Stimulated activated CD4-positive, alpha-beta T cell treated with anti-CD3 and anti-CD28 coated beads, Interleukin-1b, Interleukin-23, amount 100 ng/mL, for 4 hours (primary cell): ENCODE measurements around the gene GRIK4.

ENCODE experiments used
- DNase-seq, 2 donors: peaks; one replicate each; pipeline ENCODE4 v3.0.0-alpha.2; 2020; ENCODE audit warnings: low read depth in 2 of 2

The GRIK4 gene

GRCh38 chr11:120837696-120838095 is 326.1 kb downstream of the GRIK4 start:
- DNase-seq = no peak

DNA sequence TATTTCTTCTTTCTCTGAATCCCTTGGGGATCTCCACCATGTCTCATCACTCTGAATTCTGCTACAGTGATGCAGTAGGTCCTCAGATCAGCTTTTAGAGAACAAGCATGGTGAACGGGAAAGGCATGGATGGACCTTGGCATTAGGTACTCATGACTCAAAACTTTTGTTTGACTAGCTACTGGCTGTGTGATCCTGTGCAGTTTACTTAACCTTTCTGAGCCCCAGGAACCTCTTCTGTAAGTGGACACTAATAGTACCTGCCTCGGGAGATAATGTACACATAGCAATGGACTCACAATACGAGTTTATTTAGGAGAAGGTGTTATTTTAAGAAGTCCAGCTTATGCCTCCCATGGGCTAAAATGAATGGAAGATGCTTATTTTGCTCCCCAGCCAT is 327.7 kb downstream of the GRIK4 start:
- no peak for DNase-seq

- no peak for DNase-seq
Observed at GRCh38 chr11:120839846-120840402, 328.4 kb downstream of the GRIK4 start.

- no peak for DNase-seq
Observed at GRCh38 chr11:120840661-120841060, 329.1 kb downstream of the GRIK4 start.

DNA sequence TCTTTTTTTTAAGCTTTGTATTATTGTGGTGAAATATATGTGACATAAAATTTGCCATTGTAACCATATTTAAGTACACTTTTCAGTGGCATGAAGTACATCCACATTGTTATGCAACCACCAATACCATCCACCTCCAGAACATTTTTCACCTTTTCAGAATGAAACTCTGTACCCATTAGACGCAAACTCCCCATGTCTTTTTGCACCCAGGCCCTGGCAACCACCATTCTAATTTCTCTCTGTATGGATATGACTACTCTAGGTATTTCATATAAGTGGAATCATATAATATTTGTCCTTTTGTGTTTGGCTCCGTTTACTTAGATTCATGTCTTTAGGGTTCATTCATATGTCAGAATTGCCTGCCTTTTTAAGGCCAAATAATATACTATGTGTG is 329.5 kb downstream of the GRIK4 start:
- DNase-seq = no peak

DNA sequence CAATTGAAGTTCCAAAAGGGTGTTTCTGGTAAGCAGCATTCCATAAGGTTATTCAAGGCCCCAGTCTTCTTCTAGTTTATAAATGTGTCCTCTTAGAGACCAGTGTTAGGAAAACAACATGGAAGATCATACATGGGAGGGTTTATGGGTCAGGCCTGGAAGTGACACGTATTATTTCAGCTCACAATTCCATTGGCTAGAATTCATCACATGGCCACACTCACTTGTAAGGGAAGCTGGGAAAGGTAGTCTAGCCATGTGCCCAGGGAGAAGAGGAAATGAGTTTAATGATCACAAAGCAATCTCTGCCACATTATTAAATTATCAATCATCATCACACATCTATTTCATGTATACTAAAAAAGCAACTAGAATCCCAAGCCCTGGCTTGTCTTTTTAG is 330.6 kb downstream of the GRIK4 start:
- no peak for DNase-seq

GRCh38 chr11:120853435-120853834 is 341.9 kb downstream of the GRIK4 start:
- DNase-seq = no peak

DNA sequence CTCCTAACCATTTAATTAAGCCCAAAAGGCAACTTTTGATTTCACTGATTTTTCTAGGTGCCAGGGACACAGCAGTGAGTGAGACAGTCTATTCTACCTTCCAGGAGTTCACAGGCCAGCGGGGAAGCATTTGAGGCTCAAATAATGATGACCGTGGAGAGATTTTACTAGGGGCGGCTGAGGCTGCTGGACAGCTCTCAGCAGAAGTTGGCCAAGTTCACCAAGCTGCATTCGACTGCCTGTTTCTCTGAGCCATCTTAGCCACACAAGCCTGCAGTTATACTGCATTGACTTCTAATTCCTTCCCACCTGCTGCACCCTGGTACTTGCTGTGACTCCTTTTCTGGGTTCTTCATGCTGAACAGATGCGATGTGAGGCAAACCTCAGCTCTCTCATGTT is 343.4 kb downstream of the GRIK4 start:
- no peak for DNase-seq

GRCh38 chr11:120857508-120857907 is 346.0 kb downstream of the GRIK4 start:
- no peak for DNase-seq

GRCh38 chr11:120858740-120859139 is 347.2 kb downstream of the GRIK4 start:
- DNase-seq = no peak

- no peak for DNase-seq
Observed at GRCh38 chr11:120859552-120860295, 348.2 kb downstream of the GRIK4 start.

DNA sequence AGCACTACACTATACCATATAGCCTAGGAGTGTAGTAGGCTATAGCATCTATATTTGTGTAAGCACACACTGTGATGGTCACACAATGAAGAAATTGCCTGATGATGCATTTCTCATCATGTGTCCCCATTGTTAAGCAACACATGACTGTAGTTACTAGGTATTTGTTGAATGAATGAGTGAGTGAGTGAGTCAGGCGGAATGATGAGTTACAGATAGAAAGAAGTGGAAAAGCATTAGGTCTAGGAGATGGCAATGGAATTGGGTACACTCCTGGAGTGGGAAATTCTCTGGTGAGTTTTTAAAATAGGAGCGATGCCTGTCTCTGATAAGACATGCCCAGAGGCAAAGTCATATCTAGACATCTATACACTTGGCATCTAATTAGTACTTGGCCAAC is 351.8 kb downstream of the GRIK4 start:
- DNase-seq = no peak

- DNase-seq = no peak
Observed at GRCh38 chr11:120867024-120867423, 355.5 kb downstream of the GRIK4 start.

GRCh38 chr11:120867531-120867930 is 356.0 kb downstream of the GRIK4 start:
- DNase-seq = no peak

GRCh38 chr11:120867988-120868387 is 356.4 kb downstream of the GRIK4 start:
- no peak for DNase-seq

DNA sequence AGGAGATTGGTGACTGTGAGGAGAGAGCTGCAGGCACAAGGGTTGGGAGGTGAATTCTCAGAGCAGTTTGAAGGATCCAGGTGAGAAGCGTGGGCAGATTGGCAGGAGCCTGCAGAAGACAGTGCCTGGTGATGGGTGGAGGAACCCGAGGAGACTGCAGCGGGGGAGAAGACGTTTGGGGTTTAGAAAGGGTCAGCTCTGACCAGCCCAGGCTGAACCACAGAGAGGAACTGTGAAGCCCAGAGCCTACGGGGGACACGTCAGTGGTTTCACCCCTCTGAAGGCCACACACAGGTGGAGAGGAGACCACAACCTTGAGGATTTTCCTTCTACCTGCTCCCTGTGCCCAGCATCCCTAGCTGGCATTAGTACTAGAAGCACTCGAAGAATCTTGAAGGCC is 357.5 kb downstream of the GRIK4 start:
- DNase-seq = no peak

- DNase-seq = no peak
Observed at GRCh38 chr11:120869516-120870011, 358.0 kb downstream of the GRIK4 start.

DNA sequence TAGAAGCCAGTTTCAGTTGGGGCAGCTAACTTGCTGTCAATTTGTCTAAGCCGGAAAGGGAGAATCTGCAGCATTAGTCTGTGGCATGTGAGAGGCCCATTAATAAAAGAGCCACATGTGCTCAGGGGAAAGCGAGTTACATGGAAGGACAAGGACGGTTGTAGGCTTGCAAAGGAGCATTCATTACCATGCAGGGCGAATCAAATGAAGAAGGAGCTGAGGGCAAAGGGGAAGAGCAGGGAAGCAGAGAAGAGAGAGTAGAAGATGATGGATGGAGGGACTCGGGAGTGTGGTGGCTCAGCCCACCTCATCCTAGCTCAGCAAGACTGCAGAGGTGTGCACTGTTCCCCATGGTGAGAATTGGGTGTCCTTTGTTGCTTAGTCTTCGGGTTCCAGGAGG is 359.6 kb downstream of the GRIK4 start:
- DNase-seq = no peak

- no peak for DNase-seq
Observed at GRCh38 chr11:120871924-120872323, 360.4 kb downstream of the GRIK4 start.

GRCh38 chr11:120873966-120874735 is 362.6 kb downstream of the GRIK4 start:
- DNase-seq = no peak

GRCh38 chr11:120875986-120876385 is 364.4 kb downstream of the GRIK4 start:
- no peak for DNase-seq

- DNase-seq = no peak
Observed at GRCh38 chr11:120877746-120878365, 366.3 kb downstream of the GRIK4 start.
